Ovary (tissue), 9 donors: ENCODE data around the gene CBLN4. TPM values are rescaled to one million over a fixed set of nuclear protein-coding genes. Genes with fewer than 3 reads are reported as not detected.

Source experiments
- DNase-seq, 5 donors: peaks; one replicate each; pipeline ENCODE4 v3.0.0-alpha.2; 2019 to 2020
- H3K27ac ChIP-seq, 2 donors: fragments of 200-600 bp; one replicate each; pipeline versions ENCODE4 v1.5.1 to v1.8.0; 2019 to 2022
- H3K27me3 ChIP-seq: fragments of 200-600 bp; one replicate; pipeline ENCODE4 v1.8.0; 2022
- H3K36me3 ChIP-seq: fragments of 200-600 bp; sonication (generic); one replicate; pipeline ENCODE4 v1.5.1; 2019
- H3K4me1 ChIP-seq: one replicate; pipeline ENCODE4 v1.8.1; 2013; ENCODE audit warnings: mild to moderate bottlenecking, moderate library complexity; ENCODE audit not compliant: insufficient read depth
- H3K4me3 ChIP-seq: fragments of 200-600 bp; sonication (generic); one replicate; pipeline ENCODE4 v1.5.1; 2017
- H3K9me3 ChIP-seq, 2 donors: fragments of 200-600 bp in 1 of 2; sonication (generic) in 1 of 2; one replicate each; pipeline versions ENCODE4 v1.5.1 to v1.8.1; 2013 to 2019; ENCODE audit warnings: mild to moderate bottlenecking in 1 of 2, moderate library complexity in 1 of 2
- CTCF ChIP-seq, 3 donors: fragments of 450-650 bp in 2 of 3; fragments of 200-600 bp in 1 of 3; IDR thresholded peaks; one replicate each; pipeline versions ENCODE4 v1.5.1 to v1.8.0; 2016 to 2022; ENCODE audit warnings: antibody characterized with exemption in 3 of 3, mild to moderate bottlenecking in 1 of 3
- EP300 ChIP-seq: sonication (generic); formaldehyde crosslinking; IDR thresholded peaks from one replicate; pipeline ENCODE4 v1.6.1; 2017; ENCODE audit warnings: antibody characterized with exemption
- POLR2A ChIP-seq: fragments of 450-650 bp; IDR thresholded peaks from one replicate; pipeline ENCODE4 v1.6.1; 2017; ENCODE audit warnings: antibody characterized with exemption, mild to moderate bottlenecking, moderate library complexity
- WGBS, 3 donors: extraction: QIAGEN DNeasy Blood & Tissue Kit in 1 of 3; methylation state at CpG; one replicate each; pipeline versions ENCODE4 v1.1.5 to v1.1.7; 2013 to 2017; 5-methylcytosine and 5-hydroxymethylcytosine counted together
- intact Hi-C, 4 donors: fragments of 100-400 bp; cut with DNase I; formaldehyde crosslinking; loops; one replicate each; pipeline versions ENCODE4 v1.11.0 to v1.15.1; 2022 to 2023
- polyA plus RNA-seq, 2 donors: library from polyadenylated mRNA; stranded (reverse); fragments of 200-250 nt in 1 of 2; fragments of 350-450 nt in 1 of 2; fragmentation: Illumina TruSeq in 1 of 2; extraction: RNeasy Lipid Tissue Mini Kit (QIAGEN cat#74804) in 1 of 2; gene quantifications; one replicate each; pipeline ENCODE4 v1.2.3, GENCODE V29; 2013 to 2014
- total RNA-seq, 7 donors: library from RNA; depleted of rRNA in 2 of 7; stranded (reverse); fragments of >200 nt in 2 of 7; fragmentation: NEBNext Ultra II Directional in 3 of 7; extraction: Animal tissue kit (Norgen Biotek cat#: 25700) in 3 of 7; gene quantifications; one replicate each; pipeline versions ENCODE4 v1.1.0 to v1.2.4, GENCODE V29; 2016 to 2023
- donor health status: DM: no; HTN: no; CAD: no; lungs with moderate emphysema.
- donor health status: DM: no; HTN: no; CAD: no.
- donor health status: Bipolar disorder and iron deficiency.
- donor health status: DM: yes; HTN: yes; CAD: no.
- donor health status: DM: no; HTN: no; CAD: no.
- donor health status: DM: yes; HTN: yes; CAD: no.

Gene CBLN4
- total and polyA plus RNA-seq, 9 donors = 0.36 to 12.9 (median 3.6) TPM

- peaks cover 12% of the 10 kb centered on the region for H3K4me1 ChIP-seq
- WGBS, 3 donors = 84 to 87% (median 84%) methylated on average over 5 of the region's 5 CpGs
- intact Hi-C loops = no loop called here
- TF ChIP-seq EP300 (no peak), POLR2A (no peak), CTCF (IDR thresholded peaks at IDR 0.05) (no peak)
- no peak for DNase-seq
- H3K9me3 ChIP-seq = no peaks in the 10 kb centered on the region
- no peak overlapping the region for H3K4me3 ChIP-seq
- H3K27me3 ChIP-seq = no peaks in the 10 kb centered on the region
- no peak overlapping the region for H3K27ac ChIP-seq
- no peaks in the 10 kb centered on the region for H3K36me3 ChIP-seq
Observed at GRCh38 chr20:56001106-56001785, 4.1 kb downstream of the CBLN4 start.

- Histone ChIP-seq H3K4me1 (peaks cover 6% of the 10 kb centered on the region), H3K36me3 (no peaks in the 10 kb centered on the region), H3K27ac (no peak overlapping the region), H3K4me3 (no peak overlapping the region), H3K9me3 (no peaks in the 10 kb centered on the region), H3K27me3 (no peaks in the 10 kb centered on the region)
- DNase-seq = no peak
- 10 to 28% (median 26%) methylated on average over 2 of the region's 2 CpGs for WGBS, 3 donors
- intact Hi-C loops = no loop called here
- TF ChIP-seq POLR2A (no peak), CTCF (IDR thresholded peaks at IDR 0.05) (no peak), EP300 (no peak)
Observed at GRCh38 chr20:55978550-55978949, 26.8 kb downstream of the CBLN4 start.

- WGBS, 3 donors = 2 to 9% (median 6%) methylated on average over 6 of the region's 6 CpGs
- no peak for TF ChIP-seq EP300
- no peak for TF ChIP-seq POLR2A
- TF ChIP-seq CTCF (IDR thresholded peaks at IDR 0.05) = no peak
- no peaks in the 10 kb centered on the region for H3K27me3 ChIP-seq
- no peaks in the 10 kb centered on the region for H3K36me3 ChIP-seq
- intact Hi-C loops = no loop called here
- peaks cover 6% of the 10 kb centered on the region for H3K4me1 ChIP-seq
- H3K27ac ChIP-seq = no peak overlapping the region
- H3K9me3 ChIP-seq = no peaks in the 10 kb centered on the region
- no peak overlapping the region for H3K4me3 ChIP-seq
- peak; percentile 65 to 81 (median 78) for DNase-seq
Observed at GRCh38 chr20:55977690-55978459, 27.4 kb downstream of the CBLN4 start.

- no peaks in the 10 kb centered on the region for H3K9me3 ChIP-seq
- no peak overlapping the region for H3K4me3 ChIP-seq
- H3K36me3 ChIP-seq = no peaks in the 10 kb centered on the region
- H3K27ac ChIP-seq = no peak overlapping the region
- intact Hi-C loops = no loop called here
- TF ChIP-seq EP300 = no peak
- no peak for TF ChIP-seq POLR2A
- TF ChIP-seq CTCF (IDR thresholded peaks at IDR 0.05) = no peak
- no peak for DNase-seq
- H3K27me3 ChIP-seq = no peaks in the 10 kb centered on the region
- 74 to 83% (median 76%) methylated on average over 2 of the region's 2 CpGs for WGBS, 3 donors
- H3K4me1 ChIP-seq = peaks cover 6% of the 10 kb centered on the region
Observed at GRCh38 chr20:55974491-55975202, 30.7 kb downstream of the CBLN4 start.
